Lower leg skin (tissue), 3 donors: ENCODE data around the gene DCDC2C.

ENCODE experiments used
- CTCF ChIP-seq, 3 donors: fragments of 450-650 bp; IDR thresholded peaks; one replicate each; pipeline ENCODE4 v1.5.1; 2016; ENCODE audit warnings: antibody characterized with exemption in 3 of 3, mild to moderate bottlenecking in 3 of 3, moderate library complexity in 2 of 3
- POLR2A ChIP-seq, 2 donors: fragments of 450-650 bp; IDR thresholded peaks; one replicate each; pipeline ENCODE4 v1.6.1; 2016 to 2017; ENCODE audit warnings: antibody characterized with exemption in 2 of 2, mild to moderate bottlenecking in 1 of 2, moderate library complexity in 1 of 2

- no peak for TF ChIP-seq POLR2A (IDR thresholded peaks at IDR 0.05)
- TF ChIP-seq CTCF (IDR thresholded peaks at IDR 0.05), result no peak
Measured at GRCh38 chr2:3756306-3756705, 52.9 kb downstream of the DCDC2C start.
